Loucy (cell line): Measurements from ENCODE around the gene CAPN10.
A peak's percentile ranks its signal among the peaks of the same experiment; 100 is the strongest.

Experiments used
- H2AFZ ChIP-seq: fragments of 200-600 bp; sonication (generic); 2 replicates; pipeline ENCODE4 v1.6.0; 2016; ENCODE audit warnings: antibody characterized with exemption, mild to moderate bottlenecking, low read length, moderate library complexity
- H3F3A ChIP-seq: fragments of 200-600 bp; 2 replicates; pipeline ENCODE4 v1.6.0; 2016; ENCODE audit warnings: antibody characterized with exemption, low read depth, mild to moderate bottlenecking
- H3K27me3 ChIP-seq: fragments of 200-600 bp; sonication (generic); 2 replicates; pipeline ENCODE4 v1.6.1; 2014; ENCODE audit warnings: low read length, mild to moderate bottlenecking; ENCODE audit not compliant: insufficient read depth, poor library complexity, severe bottlenecking
- H3K36me3 ChIP-seq: fragments of 200-600 bp; sonication (generic); 2 replicates; pipeline ENCODE4 v1.6.1; 2016; ENCODE audit warnings: low read length; ENCODE audit not compliant: insufficient read depth
- H3K4me1 ChIP-seq: fragments of 200-600 bp; sonication (generic); 2 replicates; pipeline ENCODE4 v1.5.1; 2014; ENCODE audit warnings: low read length, mild to moderate bottlenecking; ENCODE audit not compliant: insufficient read depth, poor library complexity, severe bottlenecking
- H3K4me2 ChIP-seq: fragments of 200-600 bp; sonication (generic); 2 replicates; pipeline ENCODE4 v1.6.0; 2014; ENCODE audit warnings: antibody characterized with exemption, low read length, low read depth, mild to moderate bottlenecking; ENCODE audit not compliant: poor library complexity, severe bottlenecking
- H3K4me3 ChIP-seq: fragments of 200-600 bp; sonication (generic); 2 replicates; pipeline ENCODE4 v1.5.1; 2014; ENCODE audit warnings: low read length, mild to moderate bottlenecking, mixed read lengths; ENCODE audit not compliant: poor library complexity, severe bottlenecking
- H3K79me2 ChIP-seq: fragments of 200-600 bp; sonication (generic); 2 replicates; pipeline ENCODE4 v1.6.1; 2014; ENCODE audit warnings: low read length; ENCODE audit not compliant: insufficient read depth
- H3K9ac ChIP-seq: fragments of 200-600 bp; sonication (generic); 2 replicates; pipeline ENCODE4 v1.6.0; 2014; ENCODE audit warnings: mild to moderate bottlenecking, low read depth, low read length, moderate library complexity; ENCODE audit not compliant: poor library complexity, severe bottlenecking
- H3K9me2 ChIP-seq: fragments of 200-600 bp; sonication (generic); replicated peaks from 2 replicates; pipeline ENCODE4 v1.6.1; 2016; ENCODE audit warnings: low read depth, low read length, mixed read lengths
- H3K9me3 ChIP-seq: fragments of 200-600 bp; sonication (generic); 2 replicates; pipeline ENCODE4 v1.6.1; 2014; ENCODE audit warnings: mild to moderate bottlenecking, antibody characterized with exemption, low read length, low read depth; ENCODE audit not compliant: insufficient read depth
- H4K20me1 ChIP-seq: fragments of 200-600 bp; sonication (generic); 2 replicates; pipeline ENCODE4 v1.6.0; 2014; ENCODE audit warnings: antibody characterized with exemption, low read length, mild to moderate bottlenecking; ENCODE audit not compliant: insufficient read depth, poor library complexity, severe bottlenecking
- CTCF ChIP-seq: fragments of 200-600 bp; sonication (generic); conservative IDR thresholded peaks from 2 replicates; pipeline ENCODE4 v1.5.1; 2014; ENCODE audit warnings: mild to moderate bottlenecking, antibody characterized with exemption, low read length
- EZH2phosphoT487 ChIP-seq: fragments of 200-600 bp; IDR thresholded peaks from 2 replicates; pipeline ENCODE4 v1.6.1; 2018; ENCODE audit warnings: antibody characterized with exemption, mild to moderate bottlenecking, moderate library complexity, borderline replicate concordance

The CAPN10 gene

GRCh38 chr2:240622060-240622411, 35.5 kb downstream of the CAPN10 start:
- H3K4me2 ChIP-seq: peak overlapping the region; percentile 54
- no peaks in the 10 kb centered on the region for H3F3A ChIP-seq
- peaks cover 44% of the 10 kb centered on the region for H3K4me1 ChIP-seq

GRCh38 chr2:240622531-240623235, 36.1 kb downstream of the CAPN10 start:
- peaks cover 5% of the 10 kb centered on the region; the same call in 1 of the 2 replicates for H3K9me3 ChIP-seq
- no peaks in the 10 kb centered on the region for H3K36me3 ChIP-seq
- H3K4me2 ChIP-seq: peak overlapping the region; percentile 54
- TF ChIP-seq EZH2phosphoT487 (no peak), CTCF (no peak; the same call in 1 of the 2 replicates)
- peaks cover 45% of the 10 kb centered on the region for H3K4me1 ChIP-seq
- no peak overlapping the region for H3K9ac ChIP-seq
- H3F3A ChIP-seq: no peaks in the 10 kb centered on the region
- no peak overlapping the region for H2AFZ ChIP-seq
- H3K79me2 ChIP-seq: no peaks in the 10 kb centered on the region
- H3K9me2 ChIP-seq: no peaks in the 10 kb centered on the region
- H4K20me1 ChIP-seq: no peaks in the 10 kb centered on the region
- H3K4me3 ChIP-seq: no peak overlapping the region
- no peaks in the 10 kb centered on the region for H3K27me3 ChIP-seq

More at GRCh38 chr2:240622060-240622411, 35.5 kb downstream of the CAPN10 start:
- Histone ChIP-seq H4K20me1 (no peaks in the 10 kb centered on the region), H3K9me3 (peaks cover 9% of the 10 kb centered on the region; the same call in 1 of the 2 replicates), H3K9ac (peak overlapping the region; percentile 17), H2AFZ (no peak overlapping the region), H3K79me2 (no peaks in the 10 kb centered on the region), H3K4me3 (no peak overlapping the region), H3K27me3 (no peaks in the 10 kb centered on the region), H3K36me3 (no peaks in the 10 kb centered on the region), H3K9me2 (no peaks in the 10 kb centered on the region)
- no peak for TF ChIP-seq EZH2phosphoT487
- no peak for TF ChIP-seq CTCF

- Histone ChIP-seq H3F3A (no peaks in the 10 kb centered on the region), H3K4me2 (peak overlapping the region; percentile 42), H3K4me3 (no peak overlapping the region), H4K20me1 (no peaks in the 10 kb centered on the region), H3K9ac (no peak overlapping the region), H3K36me3 (no peaks in the 10 kb centered on the region), H3K4me1 (peaks cover 45% of the 10 kb centered on the region), H3K79me2 (no peaks in the 10 kb centered on the region), H3K27me3 (no peaks in the 10 kb centered on the region), H3K9me2 (no peaks in the 10 kb centered on the region), H2AFZ (no peak overlapping the region), H3K9me3 (no peaks in the 10 kb centered on the region)
- TF ChIP-seq CTCF (no peak), EZH2phosphoT487 (no peak)
Measured at GRCh38 chr2:240623531-240624010, 37.0 kb downstream of the CAPN10 start.
